Fibroblast of pulmonary artery (primary cell): ENCODE data around the gene ULK3.

Source experiments
- DNase-seq: peaks from one replicate; pipeline ENCODE4 v3.0.0-alpha.2; 2010; ENCODE audit warnings: low read depth
- H3K4me3 ChIP-seq: replicated peaks from 2 replicates; pipeline ENCODE4 v1.5.1; 2011; ENCODE audit warnings: low read depth, mild to moderate bottlenecking, control low read depth, low read length, moderate library complexity
- CTCF ChIP-seq: IDR thresholded peaks from 2 replicates; pipeline ENCODE4 v1.5.1; 2011; ENCODE audit warnings: mild to moderate bottlenecking, control low read depth, low read length, inconsistent platforms; ENCODE audit errors: missing control alignments

The ULK3 gene

DNA sequence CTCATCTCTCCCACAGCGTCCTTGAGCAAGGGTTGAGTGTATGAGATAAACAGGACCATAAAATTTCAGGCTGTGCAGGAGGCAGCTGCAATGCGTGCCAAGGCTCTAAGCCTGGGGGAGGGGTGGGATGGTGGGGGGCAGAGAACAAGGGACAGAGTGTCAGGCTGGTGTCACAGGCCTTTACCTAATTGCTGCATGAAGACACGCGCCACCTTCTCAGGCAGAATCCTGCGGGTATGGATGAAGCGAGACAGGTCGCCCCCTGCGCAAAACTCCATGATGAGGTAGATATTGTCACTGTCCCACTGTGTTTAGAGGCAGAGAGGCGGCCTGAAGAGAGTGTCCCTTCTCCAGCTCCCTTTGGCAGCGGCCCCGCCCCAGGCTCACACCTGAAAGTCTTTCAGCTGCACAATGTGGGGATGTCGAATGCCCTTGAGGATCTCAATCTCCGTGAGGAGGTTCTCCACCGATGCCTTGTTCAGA lies 1.0 kb downstream of the ULK3 start:
- H3K4me3 ChIP-seq, result peak overlapping the region; percentile 66
- no peak for TF ChIP-seq CTCF
- DNase-seq, result no peak

DNA sequence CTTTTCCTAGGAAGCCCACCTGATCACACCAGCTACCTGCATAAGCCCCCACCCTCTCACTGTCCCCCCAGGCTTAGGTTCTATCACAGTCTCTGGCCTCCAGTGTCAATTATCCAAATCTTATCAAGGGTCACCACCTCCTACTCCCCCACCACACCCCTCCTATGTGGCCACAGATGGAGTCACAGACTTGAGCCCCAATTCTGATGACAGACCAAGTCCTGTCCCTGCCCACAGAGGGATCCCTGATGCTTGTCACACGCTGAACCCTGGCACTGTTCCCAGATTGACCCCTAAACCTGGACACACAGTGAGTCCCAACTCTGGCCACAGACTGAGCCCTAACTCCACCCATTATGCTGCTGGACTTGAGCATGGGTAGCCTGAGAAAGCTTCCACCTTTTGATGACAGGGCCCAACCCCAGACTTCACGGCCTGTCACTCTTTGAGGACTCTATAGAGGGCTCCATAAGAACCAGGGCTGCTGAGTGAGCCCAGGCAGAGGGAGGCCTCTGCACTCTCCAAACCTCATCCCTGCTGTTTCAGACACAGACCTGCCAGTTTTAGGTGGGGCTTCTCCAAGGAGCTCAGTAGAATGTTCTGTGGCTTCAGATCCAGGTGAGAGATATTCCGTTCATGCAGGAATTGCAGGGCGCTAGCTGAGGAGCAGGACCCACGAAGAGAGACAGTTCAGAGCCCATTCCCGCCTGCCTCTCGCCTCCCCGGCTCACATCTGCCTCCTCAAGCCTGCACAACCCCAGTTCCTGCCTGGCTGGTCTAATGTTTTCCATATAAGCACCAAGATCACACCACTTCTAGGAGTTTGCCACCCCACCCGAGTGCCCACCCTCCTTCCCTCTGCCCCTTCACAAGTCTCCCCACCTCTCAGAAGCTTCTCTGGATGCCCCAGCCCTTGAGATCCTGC lies 1.8 kb downstream of the ULK3 start:
- no peak for TF ChIP-seq CTCF
- no peak for DNase-seq
- H3K4me3 ChIP-seq, result no peak overlapping the region

- no peak for TF ChIP-seq CTCF
- H3K4me3 ChIP-seq, result no peak overlapping the region
- no peak for DNase-seq
Measured at GRCh38 chr15:74839526-74840395, 3.2 kb downstream of the ULK3 start.

- H3K4me3 ChIP-seq, result no peak overlapping the region
- no peak for DNase-seq
- no peak for TF ChIP-seq CTCF
Measured at GRCh38 chr15:74838746-74839525, 4.0 kb downstream of the ULK3 start.

GRCh38 chr15:74838137-74838516 lies 4.8 kb downstream of the ULK3 start:
- DNase-seq, result no peak
- H3K4me3 ChIP-seq, result no peak overlapping the region
- TF ChIP-seq CTCF, result no peak

DNA sequence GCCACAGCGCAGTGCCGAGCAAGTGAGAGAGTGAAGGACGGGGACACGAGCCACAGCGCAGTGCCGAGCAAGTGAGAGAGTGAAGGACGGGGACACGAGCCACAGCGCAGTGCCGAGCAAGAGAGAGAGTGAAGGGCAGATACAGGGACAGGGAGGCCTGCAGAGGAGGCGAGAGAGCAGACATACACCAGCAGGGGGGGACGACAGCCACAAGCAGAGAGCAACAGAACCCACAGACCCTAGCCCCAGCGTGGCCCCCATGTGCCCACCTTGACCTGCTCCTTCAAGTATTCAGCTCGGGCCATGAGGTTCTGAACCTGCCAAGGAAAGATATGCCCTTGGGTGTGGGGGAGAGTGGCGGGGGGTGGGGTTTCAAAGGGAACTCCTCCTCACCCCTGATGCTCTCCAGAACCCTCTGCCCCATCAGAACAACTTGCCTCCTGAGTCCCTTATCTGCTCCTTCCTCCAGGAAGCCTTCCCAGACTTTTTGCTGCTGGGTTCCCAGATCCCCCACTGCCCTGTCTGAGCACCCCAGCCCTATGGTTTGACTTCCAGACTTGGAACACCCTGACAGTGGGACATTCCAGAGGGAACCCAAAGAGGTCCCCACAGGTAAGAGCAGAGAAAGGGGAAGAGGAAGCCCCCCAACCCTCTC lies 5.3 kb downstream of the ULK3 start:
- H3K4me3 ChIP-seq, result no peak overlapping the region
- TF ChIP-seq CTCF, result no peak
- DNase-seq, result no peak
